Mesothelial cell of epicardium (in vitro differentiated cells): ENCODE results near the gene B4GALNT4. TPM values are rescaled to one million over a fixed set of nuclear protein-coding genes. Genes with fewer than 3 reads are reported as not detected.
A peak's percentile ranks its signal among the peaks of the same experiment; 100 is the strongest.

Source experiments
- DNase-seq, 2 experiments: peaks; one replicate each; pipeline ENCODE4 v3.0.0; 2021; ENCODE audit warnings: low spot score in 2 of 2; ENCODE audit not compliant: unreplicated experiment in 2 of 2
- H3K27ac Mint-ChIP-seq: 2 replicates; pipeline ENCODE4 v1.8.0; 2021; ENCODE audit warnings: mixed read lengths
- H3K27me3 Mint-ChIP-seq: 2 replicates; pipeline ENCODE4 v1.8.0; 2021; ENCODE audit warnings: low read depth, mixed read lengths
- H3K36me3 Mint-ChIP-seq: 2 replicates; pipeline ENCODE4 v1.8.0; 2021; ENCODE audit warnings: mixed read lengths
- H3K4me1 Mint-ChIP-seq: 2 replicates; pipeline ENCODE4 v1.8.0; 2021; ENCODE audit warnings: mixed read lengths
- H3K4me3 Mint-ChIP-seq: 2 replicates; pipeline ENCODE4 v1.8.0; 2021; ENCODE audit warnings: mild to moderate bottlenecking, moderate library complexity, mixed read lengths
- H3K9me3 Mint-ChIP-seq: 2 replicates; pipeline ENCODE4 v1.8.0; 2021; ENCODE audit warnings: mixed read lengths
- total RNA-seq: library from RNA; stranded (reverse); gene quantifications from 3 replicates; pipeline ENCODE4 v1.2.1, GENCODE V29; 2021
- TF ChIP-seq, protein P1 (sequence below): fragments of 200-600 bp; sonication (generic); IDR thresholded peaks from one replicate; pipeline ENCODE4 v1.5.0; 2021; ENCODE audit warnings: antibody characterized with exemption; ENCODE audit not compliant: unreplicated experiment

B4GALNT4 gene
- total RNA-seq, 1 donor from 2014 or later: 314 TPM

DNA sequence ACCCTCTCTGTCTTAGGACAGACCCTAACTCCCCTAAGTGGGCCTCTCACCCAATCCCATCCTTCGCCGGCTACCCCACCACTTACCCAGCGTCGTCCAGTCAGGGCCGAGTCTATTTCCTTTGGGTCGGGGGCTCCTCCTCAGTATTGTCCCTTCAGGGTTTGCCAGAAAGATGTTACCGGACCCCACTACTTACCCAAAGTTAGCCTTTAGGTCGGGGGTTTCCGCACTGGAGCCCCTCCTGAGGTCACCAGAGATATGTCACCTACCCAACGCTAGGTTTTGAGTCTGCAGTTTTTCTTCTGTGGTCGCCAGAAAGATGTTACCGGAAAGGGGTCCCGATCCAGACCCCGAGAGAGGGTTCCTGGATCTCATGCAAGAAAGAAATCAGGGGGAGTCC lies 17.9 kb upstream of the B4GALNT4 start:
- no peak overlapping the region for H3K27ac Mint-ChIP-seq
- TF ChIP-seq, protein P1, sequence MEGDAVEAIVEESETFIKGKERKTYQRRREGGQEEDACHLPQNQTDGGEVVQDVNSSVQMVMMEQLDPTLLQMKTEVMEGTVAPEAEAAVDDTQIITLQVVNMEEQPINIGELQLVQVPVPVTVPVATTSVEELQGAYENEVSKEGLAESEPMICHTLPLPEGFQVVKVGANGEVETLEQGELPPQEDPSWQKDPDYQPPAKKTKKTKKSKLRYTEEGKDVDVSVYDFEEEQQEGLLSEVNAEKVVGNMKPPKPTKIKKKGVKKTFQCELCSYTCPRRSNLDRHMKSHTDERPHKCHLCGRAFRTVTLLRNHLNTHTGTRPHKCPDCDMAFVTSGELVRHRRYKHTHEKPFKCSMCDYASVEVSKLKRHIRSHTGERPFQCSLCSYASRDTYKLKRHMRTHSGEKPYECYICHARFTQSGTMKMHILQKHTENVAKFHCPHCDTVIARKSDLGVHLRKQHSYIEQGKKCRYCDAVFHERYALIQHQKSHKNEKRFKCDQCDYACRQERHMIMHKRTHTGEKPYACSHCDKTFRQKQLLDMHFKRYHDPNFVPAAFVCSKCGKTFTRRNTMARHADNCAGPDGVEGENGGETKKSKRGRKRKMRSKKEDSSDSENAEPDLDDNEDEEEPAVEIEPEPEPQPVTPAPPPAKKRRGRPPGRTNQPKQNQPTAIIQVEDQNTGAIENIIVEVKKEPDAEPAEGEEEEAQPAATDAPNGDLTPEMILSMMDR: no peak
- no peaks in the 10 kb centered on the region for H3K9me3 Mint-ChIP-seq
- no peak overlapping the region for H3K4me3 Mint-ChIP-seq
- H3K36me3 Mint-ChIP-seq: no peaks in the 10 kb centered on the region
- peaks cover 45% of the 10 kb centered on the region for H3K4me1 Mint-ChIP-seq
- H3K27me3 Mint-ChIP-seq: no peaks in the 10 kb centered on the region
- no peak for DNase-seq

DNA sequence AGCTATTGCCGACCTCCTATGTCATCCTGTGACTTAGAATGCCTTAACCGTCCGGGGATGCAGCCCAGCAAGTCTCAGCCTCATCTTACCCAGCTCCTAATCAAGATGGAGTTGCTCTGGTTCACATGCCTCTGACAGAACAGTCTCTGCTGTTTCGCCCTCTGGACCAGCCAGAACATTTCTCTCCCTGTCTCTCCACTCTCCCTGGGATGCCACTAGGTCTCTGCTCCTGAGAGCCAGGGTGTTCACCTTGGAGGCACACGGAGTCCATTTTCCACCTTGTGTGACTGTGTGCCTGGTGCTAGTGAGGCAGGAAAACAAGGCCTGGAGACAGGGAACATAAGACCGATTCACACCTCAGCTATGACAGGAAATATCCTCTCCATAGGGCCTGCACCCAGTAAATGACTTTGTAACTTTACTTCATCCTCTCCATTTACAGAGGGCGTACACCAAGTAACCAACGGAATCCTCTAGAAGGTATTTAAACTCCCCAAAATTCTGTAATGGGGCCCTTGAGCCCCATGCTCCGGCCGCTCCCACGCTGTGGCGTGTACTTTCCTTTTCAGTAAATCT lies 16.8 kb upstream of the B4GALNT4 start:
- Mint-ChIP-seq H3K27me3 (no peaks in the 10 kb centered on the region), H3K27ac (peak overlapping the region; percentile 98), H3K36me3 (no peaks in the 10 kb centered on the region), H3K4me1 (peaks cover 45% of the 10 kb centered on the region), H3K9me3 (no peaks in the 10 kb centered on the region), H3K4me3 (no peak overlapping the region)
- no peak for DNase-seq
- TF ChIP-seq, protein P1: no peak

DNA sequence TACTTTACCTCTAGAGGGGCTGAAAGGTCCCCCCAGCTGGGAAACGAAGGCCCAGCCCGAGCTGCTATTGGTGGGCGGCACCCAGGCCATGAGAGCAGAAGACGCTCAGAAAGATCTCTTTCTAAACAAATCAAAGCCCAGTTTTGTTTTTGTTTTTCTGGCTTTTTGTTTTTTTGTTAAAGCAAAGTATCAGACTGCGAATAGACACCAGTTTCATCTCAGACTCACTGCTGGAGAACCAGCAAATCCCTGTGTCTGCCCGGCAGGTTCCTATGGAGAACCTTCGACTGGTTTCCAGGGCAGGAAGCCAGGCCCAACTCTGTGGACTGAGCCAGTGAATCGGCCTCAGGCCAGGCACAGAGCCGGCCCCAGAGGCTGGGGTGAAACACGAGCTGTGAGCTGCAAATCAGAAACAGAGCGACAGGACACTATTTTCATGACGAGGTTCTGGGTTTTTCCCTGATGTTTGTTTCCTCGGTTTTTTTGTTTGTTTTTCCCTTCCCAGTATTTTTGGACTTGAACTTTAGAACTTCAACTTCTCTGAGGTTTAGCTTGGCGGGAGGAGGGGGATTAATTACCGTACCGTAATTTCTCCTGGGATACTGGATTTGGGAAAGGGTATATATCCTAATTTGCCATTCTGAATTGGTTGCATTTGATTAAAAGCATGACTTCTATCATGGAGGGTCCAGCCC lies 16.0 kb upstream of the B4GALNT4 start:
- Mint-ChIP-seq H3K9me3 (no peaks in the 10 kb centered on the region), H3K4me3 (no peak overlapping the region), H3K36me3 (no peaks in the 10 kb centered on the region), H3K4me1 (peaks cover 45% of the 10 kb centered on the region), H3K27me3 (no peaks in the 10 kb centered on the region), H3K27ac (peak overlapping the region; percentile 98)
- TF ChIP-seq, protein P1: no peak
- DNase-seq: no peak

DNA sequence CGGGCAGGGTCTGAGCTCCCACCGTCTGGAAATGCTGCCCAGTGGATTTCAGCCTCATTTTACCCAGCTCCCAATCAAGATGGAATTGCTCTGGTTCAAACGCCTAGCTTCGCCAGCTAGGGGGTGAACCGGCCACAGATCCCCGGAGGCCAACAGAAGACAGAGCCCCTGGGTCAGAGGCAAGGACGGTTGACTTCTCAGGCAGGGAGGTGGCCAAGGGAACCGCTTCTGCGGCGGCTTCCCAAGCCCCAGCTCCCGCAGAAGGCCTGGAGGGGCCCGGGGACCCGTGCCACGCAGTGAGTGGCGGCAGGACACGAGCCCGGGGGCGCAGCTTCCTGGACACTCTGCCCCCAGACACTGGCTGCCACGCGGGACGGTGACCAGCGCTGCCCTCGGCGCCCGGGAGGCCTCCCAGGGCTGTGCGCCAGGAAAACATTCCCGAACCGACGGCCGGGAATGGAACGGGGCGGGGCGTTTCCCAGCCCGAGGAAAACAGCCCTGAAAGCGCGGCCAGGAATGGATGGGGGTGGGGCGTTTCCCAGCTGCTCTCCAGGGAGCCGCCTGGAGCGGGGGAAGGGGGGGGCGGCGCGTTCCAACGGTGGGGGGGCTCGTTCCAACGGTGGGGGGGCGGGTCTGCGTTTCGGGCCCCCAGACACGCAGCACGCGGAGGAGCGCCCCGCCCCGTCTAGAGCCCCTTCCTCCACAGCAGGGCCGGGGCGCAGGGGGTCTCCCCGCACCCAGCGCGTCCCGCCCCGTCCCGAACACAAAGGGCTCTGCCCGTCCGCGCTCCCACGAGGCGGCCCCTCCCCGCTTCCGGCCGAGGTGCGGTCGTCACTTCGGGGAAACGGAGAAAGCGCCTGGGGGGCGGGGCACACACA lies 13.5 kb upstream of the B4GALNT4 start:
- H3K4me3 Mint-ChIP-seq: peak overlapping the region; percentile 37
- DNase-seq: peak; percentile 92 to 94
- peaks cover 2% of the 10 kb centered on the region for H3K27me3 Mint-ChIP-seq
- no peaks in the 10 kb centered on the region for H3K36me3 Mint-ChIP-seq
- H3K9me3 Mint-ChIP-seq: no peaks in the 10 kb centered on the region
- H3K4me1 Mint-ChIP-seq: peaks cover 36% of the 10 kb centered on the region
- TF ChIP-seq, protein P1: no peak
- H3K27ac Mint-ChIP-seq: peak overlapping the region; percentile 97

DNA sequence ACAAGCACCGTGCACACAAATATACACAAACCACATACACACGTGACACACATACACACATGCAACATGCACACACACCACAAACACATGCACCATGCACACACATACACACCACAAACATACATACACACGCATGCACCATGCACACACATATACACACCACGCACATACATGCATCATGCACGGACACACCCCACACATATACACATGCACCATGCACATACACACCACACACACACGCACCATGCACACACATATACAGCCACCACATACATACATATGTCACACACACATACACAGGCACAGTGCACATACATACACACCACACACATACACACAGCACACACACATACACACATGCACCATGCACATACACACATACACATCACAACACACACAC lies 12.7 kb upstream of the B4GALNT4 start:
- Mint-ChIP-seq H3K27me3 (peaks cover 2% of the 10 kb centered on the region), H3K36me3 (no peaks in the 10 kb centered on the region), H3K27ac (no peak overlapping the region), H3K4me3 (no peak overlapping the region), H3K4me1 (peaks cover 29% of the 10 kb centered on the region), H3K9me3 (peaks cover 5% of the 10 kb centered on the region)
- no peak for DNase-seq
- TF ChIP-seq, protein P1: no peak
